ENCODE data around the gene VCAN.
A peak's percentile ranks its signal among the peaks of the same experiment; 100 is the strongest.

The VCAN gene

DNA sequence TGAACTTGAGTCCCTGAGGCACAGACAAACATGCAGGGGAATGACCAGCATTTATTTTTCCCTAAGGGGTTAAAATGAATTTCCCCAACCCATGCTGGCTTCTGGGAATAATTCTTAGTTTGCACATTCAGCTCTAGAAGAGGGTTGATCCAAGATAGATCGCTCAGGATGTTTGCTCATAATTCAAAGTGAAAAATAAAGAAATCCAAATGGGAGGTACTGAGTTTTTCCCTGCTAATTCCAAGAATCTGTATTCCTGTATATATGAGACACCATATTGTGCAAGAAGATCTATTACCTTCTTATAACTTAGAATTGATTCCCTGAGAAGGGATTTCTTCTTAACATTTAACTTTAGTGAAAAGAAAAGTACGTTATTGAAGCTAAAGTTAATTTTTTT is 96.2 kb downstream of the VCAN start:
- TF ChIP-seq, protein P1, sequence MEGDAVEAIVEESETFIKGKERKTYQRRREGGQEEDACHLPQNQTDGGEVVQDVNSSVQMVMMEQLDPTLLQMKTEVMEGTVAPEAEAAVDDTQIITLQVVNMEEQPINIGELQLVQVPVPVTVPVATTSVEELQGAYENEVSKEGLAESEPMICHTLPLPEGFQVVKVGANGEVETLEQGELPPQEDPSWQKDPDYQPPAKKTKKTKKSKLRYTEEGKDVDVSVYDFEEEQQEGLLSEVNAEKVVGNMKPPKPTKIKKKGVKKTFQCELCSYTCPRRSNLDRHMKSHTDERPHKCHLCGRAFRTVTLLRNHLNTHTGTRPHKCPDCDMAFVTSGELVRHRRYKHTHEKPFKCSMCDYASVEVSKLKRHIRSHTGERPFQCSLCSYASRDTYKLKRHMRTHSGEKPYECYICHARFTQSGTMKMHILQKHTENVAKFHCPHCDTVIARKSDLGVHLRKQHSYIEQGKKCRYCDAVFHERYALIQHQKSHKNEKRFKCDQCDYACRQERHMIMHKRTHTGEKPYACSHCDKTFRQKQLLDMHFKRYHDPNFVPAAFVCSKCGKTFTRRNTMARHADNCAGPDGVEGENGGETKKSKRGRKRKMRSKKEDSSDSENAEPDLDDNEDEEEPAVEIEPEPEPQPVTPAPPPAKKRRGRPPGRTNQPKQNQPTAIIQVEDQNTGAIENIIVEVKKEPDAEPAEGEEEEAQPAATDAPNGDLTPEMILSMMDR (IDR thresholded peaks at IDR 0.05): no peak
- peak overlapping the region; percentile 41 to 75 for H3K27ac ChIP-seq

DNA sequence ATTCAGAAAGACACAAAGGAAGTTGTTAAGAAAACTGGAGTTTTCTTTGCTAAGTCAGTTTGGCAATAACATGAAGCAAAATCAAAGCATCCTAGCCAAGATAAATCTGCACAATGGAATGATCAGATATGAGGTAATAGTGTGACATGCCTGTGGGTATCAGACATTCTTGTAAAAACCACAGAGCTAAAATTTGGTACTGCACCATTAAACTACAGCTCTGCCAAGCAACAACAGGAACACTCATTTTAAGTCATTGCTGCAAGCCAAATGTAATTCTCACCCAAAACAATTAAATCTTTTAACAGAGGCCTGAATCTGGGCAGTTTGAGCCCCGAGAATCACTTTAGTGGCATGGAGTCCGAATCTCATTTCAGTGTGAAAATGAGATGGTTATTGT is 96.6 kb downstream of the VCAN start:
- DNase-seq (ENCODE audit: low spot score): no peak
- Histone ChIP-seq H3K27ac (peak overlapping the region; percentile 41 to 57), H3K4me3 (no peak overlapping the region)
- TF ChIP-seq, protein P1 (IDR thresholded peaks at IDR 0.05): no peak

More for the DNA sequence above, 96.2 kb downstream of the VCAN start:
- no peak overlapping the region for H3K4me3 ChIP-seq
- DNase-seq (ENCODE audit: low spot score): no peak

DNA sequence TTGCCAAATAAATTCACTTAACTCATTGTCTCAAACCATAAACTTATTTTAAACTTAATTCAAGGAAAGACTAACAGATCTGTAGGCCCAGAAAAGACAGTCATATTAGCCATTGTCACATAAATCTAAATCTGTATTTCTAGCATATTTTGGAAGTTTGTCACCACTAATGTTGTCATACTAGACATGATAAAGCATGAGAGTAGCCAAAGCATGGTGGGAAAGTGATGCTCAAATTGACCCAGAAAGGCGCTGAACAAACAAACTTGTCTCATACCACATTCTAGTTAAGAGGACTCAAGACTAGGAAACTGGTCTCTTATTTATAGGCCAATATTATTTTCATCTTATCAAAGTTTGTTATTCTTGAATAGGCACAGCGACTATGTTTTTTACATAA is 99.4 kb downstream of the VCAN start:
- DNase-seq (ENCODE audit: low spot score): no peak
- TF ChIP-seq, protein P1 (IDR thresholded peaks at IDR 0.05): no peak
- Histone ChIP-seq H3K4me3 (no peak overlapping the region), H3K27ac (peak overlapping the region in 1 of 2 donors; percentile 20)

DNA sequence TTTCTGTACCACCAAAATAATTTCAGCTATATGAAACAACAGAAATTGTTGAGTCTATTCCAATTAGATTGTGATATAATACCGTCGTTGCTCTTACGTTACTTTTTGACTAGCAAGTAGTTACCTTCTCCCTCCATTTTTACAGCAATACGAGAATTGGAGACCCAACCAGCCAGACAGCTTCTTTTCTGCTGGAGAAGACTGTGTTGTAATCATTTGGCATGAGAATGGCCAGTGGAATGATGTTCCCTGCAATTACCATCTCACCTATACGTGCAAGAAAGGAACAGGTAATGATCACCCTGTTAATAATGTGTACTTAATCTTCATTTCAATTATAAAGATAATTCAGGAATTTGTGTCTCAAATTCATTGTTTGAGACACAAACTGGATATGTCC is 100.7 kb downstream of the VCAN start:
- H3K27ac ChIP-seq: peak overlapping the region in 1 of 2 donors; percentile 5
- no peak for DNase-seq (ENCODE audit: low spot score)
- H3K4me3 ChIP-seq: no peak overlapping the region
- TF ChIP-seq, protein P1 (IDR thresholded peaks at IDR 0.05): no peak

DNA sequence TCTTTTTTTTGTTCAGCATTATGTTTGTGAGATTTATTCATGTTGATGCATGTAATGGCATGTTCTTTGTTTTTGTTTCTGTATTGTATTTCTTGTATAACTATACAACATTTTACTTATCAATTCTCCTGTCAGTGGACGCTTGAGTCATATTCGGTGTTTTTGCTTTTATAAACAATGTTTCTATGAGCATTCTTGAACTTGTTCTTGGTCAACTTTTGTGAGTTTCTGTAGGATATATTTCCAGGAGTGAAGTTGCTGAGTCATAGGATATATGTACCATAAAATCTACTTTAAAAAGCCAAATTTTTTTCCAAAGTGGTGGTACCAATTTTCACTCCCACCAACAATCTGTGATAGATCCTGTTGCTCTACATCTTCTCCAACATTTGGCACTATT is 104.8 kb downstream of the VCAN start:
- Histone ChIP-seq H3K27ac (no peak overlapping the region), H3K4me3 (no peak overlapping the region)
- DNase-seq (ENCODE audit: low spot score): no peak
- TF ChIP-seq, protein P1 (IDR thresholded peaks at IDR 0.05): no peak

DNA sequence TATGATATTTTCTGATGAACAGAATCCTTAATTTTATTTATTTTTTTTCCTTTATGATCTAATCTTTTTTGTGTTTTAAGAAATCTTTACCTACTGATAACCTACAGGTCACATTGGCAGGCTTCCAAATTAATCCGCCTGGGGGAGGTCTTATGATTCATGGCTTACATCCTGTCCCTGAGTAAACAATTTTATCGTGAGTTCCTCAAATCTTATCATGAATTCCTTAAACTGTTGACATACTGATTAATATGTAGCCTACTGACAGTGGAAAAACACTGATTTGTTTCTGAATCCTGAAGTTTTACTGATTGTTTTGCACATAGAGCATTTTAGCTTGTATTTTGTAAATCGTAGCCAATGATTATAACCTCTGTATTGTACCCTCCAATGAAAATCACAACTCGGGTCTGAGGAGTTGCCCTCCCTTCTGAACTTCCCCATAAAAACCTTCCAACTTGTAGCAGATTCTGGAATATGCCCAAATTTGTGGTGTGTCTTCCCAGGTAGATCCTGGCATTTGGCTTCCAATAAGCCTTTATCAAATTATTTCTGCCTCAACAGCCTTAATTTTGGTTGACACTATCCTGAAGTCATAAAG is 105.6 kb downstream of the VCAN start:
- peak overlapping the region in 1 of 2 donors; percentile 27 for H3K27ac ChIP-seq
- no peak for DNase-seq (ENCODE audit: low spot score)
- no peak overlapping the region for H3K4me3 ChIP-seq
- TF ChIP-seq, protein P1 (IDR thresholded peaks at IDR 0.05): no peak

DNA sequence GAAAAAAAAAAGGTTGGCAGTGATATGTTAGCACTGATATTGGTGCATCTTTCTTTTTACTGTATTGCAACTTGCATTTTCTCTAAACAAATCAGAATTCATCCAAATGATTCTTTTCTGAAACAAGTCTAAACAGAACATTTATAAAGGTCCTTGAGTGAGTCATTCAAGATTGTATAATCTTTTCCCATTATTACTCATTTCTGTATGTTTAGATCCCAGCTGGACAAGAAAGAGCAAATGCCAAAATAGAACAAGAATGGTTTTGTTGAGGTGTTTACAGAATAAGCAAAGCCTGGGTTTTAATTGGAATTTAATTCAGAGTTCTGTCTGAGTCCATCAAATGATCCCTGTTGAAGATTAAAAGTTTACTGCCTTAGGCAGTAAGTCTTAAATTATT is 112.3 kb downstream of the VCAN start:
- TF ChIP-seq, protein P1 (IDR thresholded peaks at IDR 0.05): no peak
- DNase-seq (ENCODE audit: low spot score): no peak

More for the DNA sequence above, 112.3 kb downstream of the VCAN start:
- Histone ChIP-seq H3K27ac (no peak overlapping the region), H3K4me3 (no peak overlapping the region)

Data from coronary artery (tissue), 2 donors.